ENCODE data around the gene WAC. TPM values are rescaled to one million over a fixed set of nuclear protein-coding genes. Genes with fewer than 3 reads are reported as not detected.
A peak's percentile ranks its signal among the peaks of the same experiment; 100 is the strongest.
"Not testable (repeated sequence)": the region's sequence is repeated elsewhere in the genome, so short reads cannot be mapped to it uniquely, and the experiment has no call there.

WAC gene
- 71.0 and 99.9 TPM in 2 replicates for total RNA-seq (2014; rRNA removed; shearing (Covaris generic))

DNA sequence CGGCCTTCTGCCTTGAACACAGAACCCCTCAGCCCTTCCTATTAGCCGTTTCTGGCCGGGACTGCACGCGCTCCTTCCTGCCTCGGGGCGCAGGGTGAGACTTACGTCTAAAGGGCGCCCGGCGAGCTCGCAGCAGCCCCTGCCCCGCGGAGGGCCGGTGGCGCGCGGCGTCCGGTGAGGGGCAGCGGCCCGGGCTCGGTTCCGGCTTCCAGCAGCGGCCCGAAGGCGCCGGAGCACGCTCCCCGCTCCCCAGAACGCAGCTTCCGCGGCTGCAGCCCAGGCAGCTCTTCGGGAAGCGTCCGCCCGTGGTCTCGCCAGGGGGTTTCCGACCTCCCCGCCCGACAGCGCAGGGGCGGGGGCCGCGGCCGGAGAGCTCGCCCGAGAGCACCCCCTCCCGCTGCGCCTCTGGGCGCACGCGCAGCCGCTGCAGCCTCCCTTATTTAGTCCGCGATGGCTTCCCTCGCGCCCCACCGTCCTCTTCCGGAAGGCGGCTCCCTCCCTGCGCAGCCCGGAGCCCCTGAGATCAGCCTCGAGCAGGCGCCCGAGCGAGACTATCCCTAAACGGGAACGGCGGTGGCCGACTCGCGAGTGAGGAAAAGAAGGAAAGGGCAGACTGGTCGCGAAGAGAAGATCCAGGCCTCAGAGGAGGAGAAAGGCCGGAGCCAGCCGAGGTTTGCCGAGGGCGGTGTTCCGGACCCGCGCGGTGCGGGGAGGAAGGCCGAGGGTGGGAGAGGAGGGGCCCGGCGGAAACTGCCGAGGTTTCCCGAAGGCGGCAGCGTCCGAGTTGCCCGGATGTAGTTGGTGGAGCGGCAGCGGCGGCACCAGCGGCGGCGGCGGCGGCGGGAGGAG is at the start of gene WAC:
Gene WAC, plus strand, starts transcription at position 782 of the 849 bp plus-strand sequence. CDS start 462 bp downstream, outside the sequence.
- peak; percentile 96 for DNase-seq
- Histone ChIP-seq H3K27me3 (ENCODE audit: control insufficient read depth, insufficient read depth, low read length) (no peaks in the 10 kb centered on the region), H3K36me3 (replicated peaks; ENCODE audit: control insufficient read depth, insufficient read depth, low read length) (peaks cover 17% of the 10 kb centered on the region), H3K4me3 (ENCODE audit: insufficient read depth, low read depth, low read length) (peak within 1 kb of the TSS; percentile 91)

GRCh38 chr10:28489206-28489605 is 43.7 kb upstream of the WAC start:
- Histone ChIP-seq H3K4me3 (ENCODE audit: insufficient read depth, low read depth, low read length) (no peak overlapping the region), H3K36me3 (replicated peaks; ENCODE audit: control insufficient read depth, insufficient read depth, low read length) (no peaks in the 10 kb centered on the region), H3K27me3 (ENCODE audit: control insufficient read depth, insufficient read depth, low read length) (no peaks in the 10 kb centered on the region)
- no peak for DNase-seq

DNA sequence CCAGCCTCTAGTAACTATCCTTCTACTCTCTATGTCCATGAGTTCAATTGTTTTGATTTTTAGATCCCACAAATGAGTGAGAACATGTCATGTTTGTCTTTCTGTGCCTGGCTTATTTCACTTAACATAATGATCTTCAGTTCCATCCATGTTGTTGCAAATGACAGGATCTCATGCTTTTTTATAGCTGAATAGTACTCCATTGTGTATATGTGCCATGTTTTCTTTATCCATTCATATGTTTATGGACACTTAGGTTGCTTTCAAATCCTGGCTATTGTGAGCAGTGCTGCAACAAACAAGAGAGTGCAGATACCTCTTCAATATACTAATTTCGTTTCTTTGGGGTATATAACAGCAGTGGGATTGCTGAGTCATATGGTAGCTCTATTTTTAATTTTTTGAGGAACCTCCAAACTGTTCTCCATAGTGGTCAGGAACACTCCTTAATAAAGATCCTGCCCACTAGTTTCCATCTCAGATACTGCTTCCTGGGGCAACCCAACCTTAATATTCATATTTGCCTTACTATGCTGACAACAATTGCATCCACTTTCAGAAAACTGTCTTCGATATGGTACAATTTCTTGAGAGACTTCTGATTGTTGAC is 42.6 kb upstream of the WAC start:
- not testable (repeated sequence) for H3K36me3 ChIP-seq (replicated peaks; ENCODE audit: control insufficient read depth, insufficient read depth, low read length); DNase-seq

DNA sequence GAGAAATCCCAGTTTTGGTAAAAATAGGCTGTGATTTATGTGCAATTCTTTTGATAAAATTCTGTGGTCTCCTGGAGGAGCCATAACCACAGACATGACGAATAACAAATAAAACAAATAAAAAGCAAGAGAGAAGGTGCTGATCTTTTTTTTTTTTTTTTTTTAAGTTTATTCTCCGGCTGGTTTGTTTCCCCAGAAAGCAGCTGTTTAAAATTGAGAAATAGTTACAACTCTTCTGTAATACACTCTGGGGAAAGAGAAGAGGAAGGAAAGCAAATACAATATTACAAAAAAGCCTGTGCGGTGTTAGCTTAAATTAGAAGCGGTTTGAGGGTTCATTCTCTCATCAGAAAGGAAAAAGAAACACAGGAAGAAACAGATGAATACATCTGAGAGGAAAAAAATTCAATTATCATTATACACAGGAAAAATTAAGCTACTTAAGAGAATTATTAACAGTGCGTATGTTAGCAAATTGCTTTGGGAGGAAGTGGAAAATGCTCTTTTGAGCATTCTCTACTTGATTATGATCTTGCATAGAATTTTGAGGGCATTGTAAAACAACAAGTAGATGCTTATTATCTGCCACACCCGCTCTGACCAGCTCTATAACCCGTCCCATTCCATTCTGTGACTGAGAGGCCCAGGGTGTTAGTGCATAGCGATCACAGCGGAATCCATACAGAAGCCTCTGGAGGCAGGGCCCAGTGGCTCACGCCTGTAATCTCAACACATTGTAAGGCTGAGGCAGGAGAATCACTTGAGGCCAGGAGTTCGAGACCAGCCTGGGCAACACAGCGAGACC is 40.6 kb upstream of the WAC start:
- no peaks in the 10 kb centered on the region for H3K27me3 ChIP-seq (ENCODE audit: control insufficient read depth, insufficient read depth, low read length)
- H3K4me3 ChIP-seq (ENCODE audit: insufficient read depth, low read depth, low read length): no peak overlapping the region
- no peak for DNase-seq
- no peaks in the 10 kb centered on the region for H3K36me3 ChIP-seq (replicated peaks; ENCODE audit: control insufficient read depth, insufficient read depth, low read length)

More for the DNA sequence above, 42.6 kb upstream of the WAC start:
- not testable (repeated sequence) for H3K27me3 ChIP-seq (ENCODE audit: control insufficient read depth, insufficient read depth, low read length); H3K4me3 ChIP-seq (ENCODE audit: insufficient read depth, low read depth, low read length)

GRCh38 chr10:28494420-28494819 is 38.5 kb upstream of the WAC start:
- Histone ChIP-seq H3K36me3 (replicated peaks; ENCODE audit: control insufficient read depth, insufficient read depth, low read length) (no peaks in the 10 kb centered on the region), H3K4me3 (ENCODE audit: insufficient read depth, low read depth, low read length) (no peak overlapping the region), H3K27me3 (ENCODE audit: control insufficient read depth, insufficient read depth, low read length) (no peaks in the 10 kb centered on the region)
- DNase-seq: no peak

- Histone ChIP-seq H3K4me3 (ENCODE audit: insufficient read depth, low read depth, low read length) (no peak overlapping the region), H3K36me3 (replicated peaks; ENCODE audit: control insufficient read depth, insufficient read depth, low read length) (no peaks in the 10 kb centered on the region), H3K27me3 (ENCODE audit: control insufficient read depth, insufficient read depth, low read length) (no peaks in the 10 kb centered on the region)
- DNase-seq: no peak
Observed at GRCh38 chr10:28495084-28495483, 37.8 kb upstream of the WAC start.

GRCh38 chr10:28496017-28496416 is 36.9 kb upstream of the WAC start:
- H3K27me3 ChIP-seq (ENCODE audit: control insufficient read depth, insufficient read depth, low read length): no peaks in the 10 kb centered on the region
- no peak for DNase-seq
- H3K36me3 ChIP-seq (replicated peaks; ENCODE audit: control insufficient read depth, insufficient read depth, low read length): no peaks in the 10 kb centered on the region
- H3K4me3 ChIP-seq (ENCODE audit: insufficient read depth, low read depth, low read length): no peak overlapping the region

DNA sequence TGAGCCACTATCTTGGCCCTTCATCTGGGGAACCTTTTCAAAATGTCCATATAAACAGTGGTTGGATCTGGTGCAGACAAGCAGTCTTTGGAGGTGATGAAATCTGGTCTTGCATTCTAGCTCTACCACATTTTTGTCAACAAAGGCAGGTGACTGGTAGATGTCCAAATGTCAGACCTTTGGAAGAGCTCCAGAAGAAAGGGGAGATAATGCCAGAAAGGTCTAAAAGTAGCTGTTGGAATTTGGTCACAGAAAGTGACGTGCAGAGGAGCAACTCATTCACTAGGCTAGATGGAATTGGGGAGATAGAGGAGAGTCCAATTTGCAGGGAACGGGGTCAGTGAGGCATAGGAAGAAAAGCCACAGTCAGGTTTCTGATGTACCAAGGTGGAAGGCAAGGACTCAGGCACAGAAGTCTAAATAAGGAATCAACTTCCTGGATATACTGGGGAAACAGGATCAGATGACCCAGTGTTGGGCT is 36.4 kb upstream of the WAC start:
- no peaks in the 10 kb centered on the region for H3K27me3 ChIP-seq (ENCODE audit: control insufficient read depth, insufficient read depth, low read length)
- no peak for DNase-seq
- H3K4me3 ChIP-seq (ENCODE audit: insufficient read depth, low read depth, low read length): no peak overlapping the region
- no peaks in the 10 kb centered on the region for H3K36me3 ChIP-seq (replicated peaks; ENCODE audit: control insufficient read depth, insufficient read depth, low read length)

- DNase-seq: no peak
- H3K36me3 ChIP-seq (replicated peaks; ENCODE audit: control insufficient read depth, insufficient read depth, low read length): no peaks in the 10 kb centered on the region
- no peaks in the 10 kb centered on the region for H3K27me3 ChIP-seq (ENCODE audit: control insufficient read depth, insufficient read depth, low read length)
- no peak overlapping the region for H3K4me3 ChIP-seq (ENCODE audit: insufficient read depth, low read depth, low read length)
Observed at GRCh38 chr10:28497313-28498126, 35.4 kb upstream of the WAC start.

DNA sequence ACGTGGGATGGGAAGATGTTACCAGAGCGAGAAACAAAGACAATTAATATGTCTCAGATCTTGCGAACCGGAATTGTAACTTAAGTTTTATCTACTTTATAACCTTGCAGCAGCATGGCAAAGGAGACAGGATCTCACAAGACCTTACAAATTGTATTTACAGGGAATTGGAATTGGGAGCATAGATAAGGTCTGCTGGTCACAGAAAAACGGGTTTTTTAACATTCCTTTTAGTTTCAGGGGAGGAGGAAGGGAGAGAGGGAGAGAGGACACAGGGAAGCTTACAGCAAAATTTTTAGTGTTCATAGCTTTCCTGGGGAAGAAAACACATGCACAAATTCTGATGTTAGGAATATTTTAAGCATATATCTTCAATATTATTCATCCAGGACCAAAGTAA is 32.7 kb upstream of the WAC start:
- not testable (repeated sequence) for H3K27me3 ChIP-seq (ENCODE audit: control insufficient read depth, insufficient read depth, low read length); H3K36me3 ChIP-seq (replicated peaks; ENCODE audit: control insufficient read depth, insufficient read depth, low read length); DNase-seq

GRCh38 chr10:28503114-28503513 is 29.8 kb upstream of the WAC start:
- Histone ChIP-seq H3K27me3 (ENCODE audit: control insufficient read depth, insufficient read depth, low read length) (no peaks in the 10 kb centered on the region), H3K36me3 (replicated peaks; ENCODE audit: control insufficient read depth, insufficient read depth, low read length) (no peaks in the 10 kb centered on the region), H3K4me3 (ENCODE audit: insufficient read depth, low read depth, low read length) (no peak overlapping the region)
- peak; percentile 25 for DNase-seq

More for the DNA sequence above, 32.7 kb upstream of the WAC start:
- not testable (repeated sequence) for H3K4me3 ChIP-seq (ENCODE audit: insufficient read depth, low read depth, low read length)

GRCh38 chr10:28505359-28505959 is 27.5 kb upstream of the WAC start:
- H3K36me3 ChIP-seq (replicated peaks; ENCODE audit: control insufficient read depth, insufficient read depth, low read length): no peaks in the 10 kb centered on the region
- no peak for DNase-seq
- H3K4me3 ChIP-seq (ENCODE audit: insufficient read depth, low read depth, low read length): no peak overlapping the region
- H3K27me3 ChIP-seq (ENCODE audit: control insufficient read depth, insufficient read depth, low read length): no peaks in the 10 kb centered on the region

GRCh38 chr10:28508304-28508925 is 24.5 kb upstream of the WAC start:
- Histone ChIP-seq H3K36me3 (replicated peaks; ENCODE audit: control insufficient read depth, insufficient read depth, low read length) (no peaks in the 10 kb centered on the region), H3K27me3 (ENCODE audit: control insufficient read depth, insufficient read depth, low read length) (no peaks in the 10 kb centered on the region), H3K4me3 (ENCODE audit: insufficient read depth, low read depth, low read length) (no peak overlapping the region)
- DNase-seq: no peak

All from H7 (cell line).